Right cardiac atrium (tissue), 5 donors: Measurements from ENCODE around the gene BANP. TPM values are rescaled to one million over a fixed set of nuclear protein-coding genes. Genes with fewer than 3 reads are reported as not detected.
A peak's percentile ranks its signal among the peaks of the same experiment; 100 is the strongest.
"Not testable (repeated sequence)": the region's sequence is repeated elsewhere in the genome, so short reads cannot be mapped to it uniquely, and the experiment has no call there.

Experiments used
- ATAC-seq, 2 donors: fragments of 200-7000 bp; cut with Tn5 transposase; one replicate each; pipeline versions ENCODE4 v1.8.0 to v1.9.1; 2020; ENCODE audit warnings: moderate library complexity in 2 of 2, mild to moderate bottlenecking in 1 of 2
- DNase-seq, 3 donors: peaks; one replicate each; pipeline ENCODE4 v3.0.0-alpha.2; 2020
- H3K27ac ChIP-seq: one replicate; pipeline ENCODE4 v1.5.1; 2013; ENCODE audit warnings: mild to moderate bottlenecking, low read length, control low read depth, moderate library complexity
- H3K27me3 ChIP-seq: one replicate; pipeline ENCODE4 v1.6.1; 2013; ENCODE audit not compliant: control insufficient read depth, insufficient read depth
- H3K4me1 ChIP-seq: one replicate; pipeline ENCODE4 v1.6.1; 2013; ENCODE audit warnings: low read length; ENCODE audit not compliant: control insufficient read depth, insufficient read depth
- H3K4me3 ChIP-seq: one replicate; pipeline ENCODE4 v1.5.1; 2013; ENCODE audit warnings: low read length, control low read depth
- H3K9me3 ChIP-seq: one replicate; pipeline ENCODE4 v1.6.1; 2013; ENCODE audit warnings: low read length; ENCODE audit not compliant: control insufficient read depth
- WGBS: extraction: QIAGEN DNeasy Blood & Tissue Kit; methylation state at CpG from one replicate; pipeline ENCODE4 v1.1.7; 2013; 5-methylcytosine and 5-hydroxymethylcytosine counted together
- intact Hi-C, 4 donors: fragments of 100-400 bp; cut with DNase I; formaldehyde crosslinking; loops; one replicate each; pipeline versions ENCODE4 v1.11.0 to v1.14.0; 2022 to 2023
- polyA plus RNA-seq: library from polyadenylated mRNA; stranded (reverse); fragments of 200-250 nt; gene quantifications from one replicate; pipeline ENCODE4 v1.2.3, GENCODE V29; 2013
- total RNA-seq, 4 donors: library from RNA; stranded (reverse); fragmentation: NEBNext Ultra II Directional; extraction: Animal tissue kit (Norgen Biotek cat#: 25700); gene quantifications; one replicate each; pipeline ENCODE4 v1.2.1, GENCODE V29; 2021
- donor health status: healthy with polysubstance abuse.
- donor health status: DM: no; HTN: yes; CAD: no.
- donor health status: DM: no; HTN: no; CAD: no.
- donor health status: DM: no; HTN: yes; CAD: no; lungs with severe emphysema.
- donor health status: DM: yes; HTN: yes; CAD: no.

The BANP gene
- total and polyA plus RNA-seq, 5 donors, result 9.0 to 18.1 (median 17.2) TPM

GRCh38 chr16:88025828-88026555, 74.8 kb downstream of the BANP start:
- intact Hi-C loops, DNase-seq: not testable (repeated sequence)
- 91% methylated on average over 24 of the region's 24 CpGs for WGBS

GRCh38 chr16:88026964-88027938, 76.0 kb downstream of the BANP start:
- no peak overlapping the region for H3K27ac ChIP-seq
- no peaks in the 10 kb centered on the region for H3K9me3 ChIP-seq
- ATAC-seq (peak in 1 of 2 donors; percentile 4), DNase-seq (no peak)
- intact Hi-C loops, result no loop called here
- WGBS, result 94% methylated on average over 51 of the region's 51 CpGs
- H3K4me1 ChIP-seq, result no peaks in the 10 kb centered on the region
- no peak overlapping the region for H3K4me3 ChIP-seq
- no peaks in the 10 kb centered on the region for H3K27me3 ChIP-seq

More at GRCh38 chr16:88025828-88026555, 74.8 kb downstream of the BANP start:
- not testable (repeated sequence) for H3K4me3 ChIP-seq, H3K9me3 ChIP-seq, H3K4me1 ChIP-seq, H3K27me3 ChIP-seq, ATAC-seq, H3K27ac ChIP-seq

DNA sequence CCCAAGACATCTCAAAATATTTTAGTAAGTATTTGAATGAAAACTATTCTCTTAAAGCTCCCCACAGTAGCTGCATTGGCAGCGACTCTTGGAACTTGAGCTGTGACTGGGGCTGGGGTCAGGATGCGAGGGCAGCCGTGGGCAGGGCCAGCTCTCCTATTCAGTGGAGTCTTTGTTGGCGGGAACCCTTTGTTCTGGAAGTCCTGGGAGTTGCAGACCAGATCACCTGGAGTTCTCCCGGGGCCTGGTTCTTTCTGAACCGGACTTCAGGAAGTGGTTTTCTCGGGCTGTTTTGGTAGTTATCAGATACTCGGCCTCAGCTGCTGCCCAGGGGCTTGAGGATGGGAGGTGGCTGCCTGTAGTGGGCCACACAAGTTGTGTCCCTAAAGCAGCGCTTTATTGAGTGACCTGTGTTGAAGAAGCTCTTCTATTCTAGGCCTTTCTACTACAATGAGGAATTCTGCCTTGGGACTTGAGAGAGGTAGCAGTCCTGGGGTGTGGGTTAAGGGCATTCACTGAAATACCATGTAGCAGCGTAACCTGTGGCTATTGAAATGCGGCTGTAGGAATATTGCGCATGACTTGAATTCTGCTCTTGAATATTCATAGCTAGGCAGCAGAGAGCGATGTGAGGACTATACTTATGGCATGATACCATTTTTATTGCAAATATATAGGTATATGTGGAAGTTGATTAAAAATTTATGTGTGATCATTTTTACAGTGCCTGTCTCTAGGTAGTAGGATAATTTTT, 77.1 kb downstream of the BANP start:
- H3K27ac ChIP-seq, DNase-seq, H3K27me3 ChIP-seq, intact Hi-C loops, ATAC-seq, H3K9me3 ChIP-seq, H3K4me1 ChIP-seq, H3K4me3 ChIP-seq: not testable (repeated sequence)
- WGBS, result 88% methylated on average over 13 of the region's 13 CpGs

DNA sequence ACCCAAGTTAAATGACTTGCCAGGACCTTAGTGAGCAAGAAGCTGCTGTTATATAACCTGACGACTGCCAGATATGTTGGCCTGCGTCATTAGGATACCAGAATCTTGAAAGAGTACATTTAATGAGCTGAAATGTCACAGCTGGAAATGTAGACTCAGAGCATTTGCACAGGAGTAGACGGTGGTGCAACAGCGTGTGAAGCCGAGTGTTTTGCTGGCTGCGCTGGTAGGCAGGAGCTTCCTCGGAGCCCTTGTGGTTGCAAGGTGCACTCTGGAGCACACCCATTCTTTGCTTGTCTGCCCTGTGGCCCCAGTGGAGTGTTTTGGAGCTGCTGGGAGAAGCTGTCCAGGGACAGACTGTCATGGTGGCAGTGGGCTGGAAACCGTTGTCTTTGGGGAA, 79.3 kb downstream of the BANP start:
- Histone ChIP-seq H3K9me3 (no peaks in the 10 kb centered on the region), H3K27ac (no peak overlapping the region), H3K4me3 (no peak overlapping the region), H3K4me1 (no peaks in the 10 kb centered on the region), H3K27me3 (no peaks in the 10 kb centered on the region)
- ATAC-seq, result peak in 1 of 2 donors; percentile 33
- DNase-seq, result no peak
- intact Hi-C loops, result no loop called here
- WGBS, result 84% methylated on average over 8 of the region's 8 CpGs

DNA sequence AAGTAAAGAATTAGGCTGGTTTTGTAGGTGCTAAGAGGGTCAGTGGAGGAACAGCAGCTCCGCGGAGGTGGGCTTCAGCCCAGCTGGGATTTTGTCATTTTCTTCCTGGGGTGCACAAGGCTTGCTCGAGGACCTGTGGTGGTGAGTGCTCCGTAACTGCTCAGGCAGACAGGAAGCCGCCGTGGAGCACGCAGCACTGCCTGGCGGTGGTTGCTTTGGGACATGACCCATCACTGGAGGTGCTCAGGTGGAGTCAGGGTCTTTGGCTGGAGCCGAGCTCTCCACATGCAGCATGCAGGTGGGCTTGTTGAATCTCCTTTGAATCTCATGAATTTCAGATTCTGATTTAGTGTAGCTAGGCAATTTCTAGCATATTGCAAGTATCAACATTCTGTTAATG, 79.7 kb downstream of the BANP start:
- H3K27ac ChIP-seq, ATAC-seq, H3K27me3 ChIP-seq, H3K9me3 ChIP-seq, intact Hi-C loops, H3K4me3 ChIP-seq, DNase-seq, H3K4me1 ChIP-seq: not testable (repeated sequence)
- 95% methylated on average over 9 of the region's 9 CpGs for WGBS

- 96% methylated on average over 29 of the region's 30 CpGs for WGBS
- DNase-seq, result not testable (repeated sequence)
These were observed 81.9 kb downstream of the BANP start for GRCh38 chr16:88033003-88033740.

GRCh38 chr16:88034770-88035169, 83.5 kb downstream of the BANP start:
- no peaks in the 10 kb centered on the region for H3K27me3 ChIP-seq
- ATAC-seq (no peak), DNase-seq (no peak)
- 91% methylated on average over 7 of the region's 7 CpGs for WGBS
- intact Hi-C loops, result no loop called here
- H3K27ac ChIP-seq, result no peak overlapping the region
- no peak overlapping the region for H3K4me3 ChIP-seq
- H3K4me1 ChIP-seq, result no peaks in the 10 kb centered on the region
- H3K9me3 ChIP-seq, result no peaks in the 10 kb centered on the region

More at GRCh38 chr16:88033003-88033740, 81.9 kb downstream of the BANP start:
- H3K9me3 ChIP-seq, ATAC-seq, H3K27me3 ChIP-seq, H3K27ac ChIP-seq, intact Hi-C loops, H3K4me3 ChIP-seq, H3K4me1 ChIP-seq: not testable (repeated sequence)

DNA sequence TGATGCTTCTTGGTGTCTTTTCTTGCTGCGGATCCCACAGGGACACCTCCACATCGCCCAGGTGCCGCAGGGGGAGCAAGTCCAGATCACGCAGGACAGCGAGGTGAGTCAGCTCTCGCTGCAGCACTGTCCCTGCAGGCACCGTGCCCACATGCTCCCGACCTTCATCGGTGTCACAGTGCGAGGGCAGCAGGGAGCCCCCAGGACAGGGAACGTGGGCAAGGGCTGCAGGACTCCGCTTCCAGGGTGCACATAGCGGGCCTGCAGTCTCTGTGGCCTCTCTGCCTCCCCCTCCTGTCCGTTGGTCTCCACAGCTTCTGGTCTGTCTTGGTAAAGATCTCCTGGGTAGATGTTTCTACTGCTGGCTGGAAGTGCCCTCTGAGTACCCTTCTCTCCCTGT, 84.1 kb downstream of the BANP start:
- no peak overlapping the region for H3K27ac ChIP-seq
- DNase-seq, result no peak
- intact Hi-C loops, result no loop called here
- no peaks in the 10 kb centered on the region for H3K9me3 ChIP-seq
- H3K27me3 ChIP-seq, result no peaks in the 10 kb centered on the region
- WGBS, result 91% methylated on average over 14 of the region's 14 CpGs
- ATAC-seq, result peak in 1 of 2 donors; percentile 36
- H3K4me3 ChIP-seq, result no peak overlapping the region
- no peaks in the 10 kb centered on the region for H3K4me1 ChIP-seq

DNA sequence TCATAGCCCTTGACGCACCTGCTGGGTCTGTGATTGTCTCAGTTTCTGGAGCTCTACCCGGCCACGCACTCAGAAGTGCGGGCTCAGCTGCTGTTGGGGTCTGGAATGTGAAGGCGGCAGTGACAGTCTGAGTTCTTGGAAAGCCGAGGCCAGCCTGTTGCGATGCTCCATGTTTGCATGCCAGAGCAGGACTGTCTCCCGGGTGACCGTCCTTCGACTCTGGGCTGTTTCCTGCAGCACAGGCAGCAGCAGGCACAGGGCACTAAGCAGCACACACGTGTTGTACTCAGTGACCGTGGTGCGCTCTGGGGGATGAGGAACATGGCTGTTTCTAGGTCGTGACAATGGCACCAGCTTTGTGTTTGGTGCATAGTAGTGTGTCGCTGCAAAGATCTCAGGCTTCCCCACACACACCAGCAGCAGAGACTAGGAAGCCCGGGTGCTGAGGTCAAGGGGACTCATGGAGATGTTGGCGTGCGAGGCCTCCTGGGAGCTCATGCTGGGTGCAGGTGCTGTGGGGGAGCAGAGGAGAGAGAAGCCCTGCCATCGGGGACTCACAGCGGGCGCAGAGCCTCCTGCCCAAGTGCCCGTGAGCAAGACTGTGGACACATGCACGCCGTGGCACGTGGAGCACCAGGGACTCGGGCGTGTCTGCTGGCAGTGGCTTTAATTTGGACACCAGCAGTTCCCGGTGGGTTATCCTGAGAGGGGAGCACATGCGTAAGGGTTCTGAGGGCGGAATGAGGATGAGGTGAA, 84.8 kb downstream of the BANP start:
- ATAC-seq, result peak; percentile 63 to 82

GRCh38 chr16:88036640-88036996, 85.4 kb downstream of the BANP start:
- H3K4me3 ChIP-seq, ATAC-seq, H3K27ac ChIP-seq, H3K4me1 ChIP-seq, DNase-seq, H3K27me3 ChIP-seq, H3K9me3 ChIP-seq, intact Hi-C loops: not testable (repeated sequence)
- WGBS, result 87% methylated on average over 10 of the region's 10 CpGs

More for the DNA sequence above, 84.8 kb downstream of the BANP start:
- H3K4me1 ChIP-seq, DNase-seq, intact Hi-C loops, H3K9me3 ChIP-seq, H3K27me3 ChIP-seq, H3K4me3 ChIP-seq, H3K27ac ChIP-seq: not testable (repeated sequence)
- 83% methylated on average over 30 of the region's 30 CpGs for WGBS
